GM19035 (cell line): ENCODE measurements around the gene BTBD1.

Experiments used
- ATAC-seq: cut with Tn5 transposase; IDR thresholded peaks from one replicate; pipeline ENCODE4 v1.9.1; 2021; ENCODE audit not compliant: unreplicated experiment

BTBD1 gene

DNA sequence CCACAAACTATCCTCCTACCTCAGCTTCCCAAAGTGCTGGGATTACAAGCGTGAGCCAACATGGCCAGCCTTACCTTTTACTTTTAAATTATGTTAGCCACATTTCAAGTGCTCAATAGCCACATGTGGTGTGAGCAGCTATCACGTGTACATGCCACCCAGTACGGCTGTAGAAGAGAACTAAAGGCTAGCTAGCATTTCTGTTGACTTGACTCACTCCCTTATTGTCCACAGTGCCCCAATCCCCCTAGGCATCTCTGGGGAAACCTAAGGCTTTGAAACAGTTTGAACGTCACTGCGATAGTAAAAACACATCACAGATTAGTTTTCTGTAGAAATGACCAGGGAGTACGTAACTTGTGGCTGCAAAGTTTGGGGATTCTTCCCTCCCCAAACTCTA, 67.6 kb downstream of the BTBD1 start:
- ATAC-seq, result no peak

GRCh38 chr15:82995938-82996337, 71.1 kb downstream of the BTBD1 start:
- ATAC-seq, result no peak

DNA sequence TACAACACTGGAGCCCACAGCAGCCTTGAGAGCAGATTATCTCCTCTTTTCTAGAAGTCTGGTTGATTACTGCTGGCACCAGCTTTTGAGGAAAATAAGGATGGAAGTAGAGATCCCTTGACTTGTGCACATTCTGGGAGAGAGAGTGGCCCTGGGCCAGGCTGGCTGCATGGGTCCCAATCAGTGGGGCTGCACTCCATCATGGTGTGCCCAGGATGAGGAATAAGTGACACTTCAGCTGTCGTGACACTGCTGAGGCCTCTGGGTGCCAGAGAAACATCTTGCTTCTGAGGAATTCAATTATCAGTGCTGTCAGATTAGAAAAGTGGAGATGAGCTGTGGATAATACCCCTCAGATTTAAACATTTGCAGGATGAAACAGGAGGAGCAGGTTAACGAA, 72.0 kb downstream of the BTBD1 start:
- ATAC-seq, result no peak

GRCh38 chr15:82993144-82993543, 73.9 kb downstream of the BTBD1 start:
- ATAC-seq, result no peak

GRCh38 chr15:82992436-82992998, 74.5 kb downstream of the BTBD1 start:
- ATAC-seq, result no peak

- ATAC-seq, result peak; percentile 43
Measured at GRCh38 chr15:82986442-82986780, 80.6 kb downstream of the BTBD1 start.

DNA sequence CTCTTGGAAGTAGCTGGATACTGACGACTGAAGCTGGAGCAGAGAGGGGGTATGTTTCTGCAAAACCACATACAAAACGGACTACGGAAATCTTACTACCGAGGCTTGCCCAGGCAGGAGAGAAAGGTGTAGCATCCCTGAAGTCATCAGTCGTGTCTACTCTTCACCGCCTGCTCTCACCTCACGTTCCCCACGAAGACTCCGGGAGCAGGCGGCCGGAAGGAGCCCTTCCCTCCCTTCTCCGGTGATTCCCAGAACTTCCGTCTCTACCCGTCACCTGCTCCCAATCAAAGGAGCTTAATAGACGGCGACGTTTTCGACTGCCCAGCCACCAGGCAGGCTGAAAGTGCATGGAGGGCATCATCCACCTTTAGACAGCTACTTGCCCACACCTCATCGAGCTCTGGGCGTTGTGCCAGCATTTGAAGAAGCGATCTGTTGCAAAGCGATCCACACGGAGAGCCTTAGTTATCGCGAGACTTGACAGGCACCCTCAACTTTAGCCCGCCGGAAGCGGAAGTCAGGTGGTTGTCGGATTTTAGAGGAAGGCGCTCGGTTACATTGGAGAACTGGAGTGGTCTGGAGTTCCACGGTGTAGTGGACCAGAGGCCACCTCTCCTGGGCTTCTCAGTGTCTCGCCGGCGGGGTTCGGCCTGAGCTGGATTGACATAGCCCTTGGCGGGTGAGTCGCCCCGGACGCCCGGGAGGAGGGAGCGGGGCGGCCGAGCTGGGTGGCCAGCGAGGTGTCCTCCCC, 81.2 kb downstream of the BTBD1 start, which contains the start of gene RAMAC:
Gene RAMAC (plus strand): TSS at position 523 of the 754 bp plus-strand sequence. CDS start 2,809 bp downstream, outside the sequence.
- ATAC-seq, result peak; percentile 96

DNA sequence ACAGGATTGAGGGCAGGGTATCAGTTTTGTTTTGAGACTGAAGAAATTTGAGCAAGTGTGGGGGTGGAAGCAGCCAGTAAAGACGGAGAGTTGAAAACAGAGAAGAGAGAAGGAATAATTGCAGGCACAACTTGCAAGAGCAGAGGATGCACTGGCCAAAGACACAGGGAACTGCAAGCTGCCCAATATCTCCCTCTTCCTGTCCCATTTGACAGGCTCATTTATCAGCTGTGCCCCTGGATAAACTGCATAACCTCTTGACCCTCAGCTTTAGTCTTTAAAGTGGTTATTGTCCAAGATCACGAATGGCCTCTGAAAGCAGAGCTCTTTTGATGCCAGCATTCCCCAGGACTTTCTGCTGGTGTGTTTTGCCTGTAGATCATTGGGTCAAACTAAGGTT, 86.1 kb downstream of the BTBD1 start:
- ATAC-seq, result no peak

DNA sequence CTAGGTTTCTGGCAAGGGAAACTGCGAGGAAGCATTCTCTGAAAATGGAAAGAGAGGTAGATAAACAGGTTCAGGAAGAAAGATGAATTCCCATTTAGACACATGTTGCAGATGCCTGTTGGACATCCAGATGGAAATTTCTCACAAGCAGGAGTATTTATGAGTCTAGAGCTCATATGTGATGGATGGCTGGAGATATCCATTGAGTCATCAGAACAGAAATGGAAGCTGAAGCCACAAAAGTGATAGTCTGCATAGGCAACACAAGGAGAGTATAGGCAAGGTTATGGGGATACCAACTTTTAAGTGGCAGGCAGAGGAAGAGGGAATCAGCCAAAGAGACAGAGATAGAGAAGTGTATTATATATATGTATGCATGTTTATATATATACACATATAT, 87.3 kb downstream of the BTBD1 start:
- ATAC-seq, result no peak

- ATAC-seq, result no peak
Measured at GRCh38 chr15:82978438-82978837, 88.6 kb downstream of the BTBD1 start.

GRCh38 chr15:82977076-82977475, 90.0 kb downstream of the BTBD1 start:
- no peak for ATAC-seq

- no peak for ATAC-seq
Measured at GRCh38 chr15:82972990-82973389, 94.1 kb downstream of the BTBD1 start.

- no peak for ATAC-seq
Measured at GRCh38 chr15:82971218-82971984, 95.7 kb downstream of the BTBD1 start.

GRCh38 chr15:82970696-82971095, 96.4 kb downstream of the BTBD1 start:
- no peak for ATAC-seq

- ATAC-seq, result no peak
Measured at GRCh38 chr15:82970078-82970686, 96.9 kb downstream of the BTBD1 start.

GRCh38 chr15:82969353-82969752, 97.7 kb downstream of the BTBD1 start:
- no peak for ATAC-seq

DNA sequence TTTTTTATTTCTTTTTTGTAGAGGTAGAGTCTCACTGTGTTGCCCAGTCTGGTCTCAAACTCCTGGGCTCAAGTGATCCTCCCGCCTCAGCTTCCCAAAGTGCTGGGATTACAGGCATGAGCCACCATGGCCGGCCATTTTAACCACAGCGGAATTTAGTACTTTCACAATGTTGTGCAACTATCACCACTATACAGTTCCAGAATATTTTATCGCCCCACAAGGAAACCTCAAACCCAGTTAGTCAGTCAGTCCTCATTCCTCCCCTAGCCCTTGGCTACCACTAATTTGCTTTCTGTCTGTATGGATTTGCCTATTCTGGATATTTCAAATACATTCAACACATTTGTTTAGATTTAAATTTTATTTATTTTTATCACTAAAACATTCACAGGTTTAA, 99.0 kb downstream of the BTBD1 start:
- no peak for ATAC-seq

DNA sequence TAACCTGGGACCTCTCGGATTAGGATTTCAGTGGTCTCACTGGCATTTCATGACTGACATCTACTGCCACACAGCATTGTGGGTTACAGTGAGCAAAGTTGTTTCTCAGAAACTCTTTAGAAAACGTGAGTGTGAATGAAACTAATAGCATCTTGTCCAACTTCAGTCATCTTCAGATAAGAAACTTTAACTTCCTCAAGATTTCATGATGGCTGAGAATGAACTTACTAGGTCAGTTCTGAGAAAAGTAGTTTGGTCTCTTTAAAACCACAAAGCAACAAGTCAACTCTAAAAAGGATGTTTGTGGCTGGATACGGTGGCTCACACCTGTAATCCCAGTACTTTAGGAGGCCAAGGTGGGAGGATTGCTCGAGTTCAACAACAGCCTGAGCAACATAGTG, 100.4 kb downstream of the BTBD1 start:
- ATAC-seq, result peak; percentile 87
